GM20431 (cell line): ENCODE measurements around the gene NUTF2.

Experiments used
- in situ Hi-C: fragments of 300-500 bp; cut with MseI, MboI; formaldehyde crosslinking; loops from one replicate; pipeline ENCODE4 v1.15.0; 2020; ENCODE audit warnings: low sequenced_read_pairs; ENCODE audit not compliant: unreplicated experiment

NUTF2 gene

DNA sequence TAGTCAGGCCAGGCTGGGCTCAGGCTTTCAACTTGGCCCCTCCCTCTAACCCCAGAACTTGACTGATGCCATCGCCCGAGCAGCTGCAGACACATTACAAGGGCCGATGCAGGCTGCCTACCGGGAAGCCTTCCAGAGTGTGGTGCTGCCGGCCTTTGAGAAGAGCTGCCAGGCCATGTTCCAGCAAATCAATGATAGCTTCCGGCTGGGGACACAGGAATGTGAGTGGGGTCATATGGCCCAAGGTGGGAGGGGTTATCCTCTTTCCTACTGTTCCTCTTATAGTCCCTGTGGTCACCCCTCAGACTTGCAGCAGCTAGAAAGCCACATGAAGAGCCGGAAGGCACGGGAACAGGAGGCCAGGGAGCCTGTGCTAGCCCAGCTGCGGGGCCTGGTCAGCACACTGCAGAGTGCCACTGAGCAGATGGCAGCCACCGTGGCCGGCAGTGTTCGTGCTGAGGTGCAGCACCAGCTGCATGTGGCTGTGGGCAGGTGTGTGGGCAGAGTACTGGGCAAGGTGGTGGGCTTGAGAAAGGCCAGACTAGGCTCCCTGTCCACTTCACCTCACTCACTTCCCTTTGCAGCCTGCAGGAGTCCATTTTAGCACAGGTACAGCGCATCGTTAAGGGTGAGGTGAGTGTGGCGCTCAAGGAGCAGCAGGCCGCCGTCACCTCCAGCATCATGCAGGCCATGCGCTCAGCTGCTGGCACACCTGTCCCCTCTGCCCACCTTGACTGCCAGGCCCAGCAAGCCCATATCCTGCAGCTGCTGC lies 35.8 kb downstream of the NUTF2 start:
- in situ Hi-C loops, result no loop called here

DNA sequence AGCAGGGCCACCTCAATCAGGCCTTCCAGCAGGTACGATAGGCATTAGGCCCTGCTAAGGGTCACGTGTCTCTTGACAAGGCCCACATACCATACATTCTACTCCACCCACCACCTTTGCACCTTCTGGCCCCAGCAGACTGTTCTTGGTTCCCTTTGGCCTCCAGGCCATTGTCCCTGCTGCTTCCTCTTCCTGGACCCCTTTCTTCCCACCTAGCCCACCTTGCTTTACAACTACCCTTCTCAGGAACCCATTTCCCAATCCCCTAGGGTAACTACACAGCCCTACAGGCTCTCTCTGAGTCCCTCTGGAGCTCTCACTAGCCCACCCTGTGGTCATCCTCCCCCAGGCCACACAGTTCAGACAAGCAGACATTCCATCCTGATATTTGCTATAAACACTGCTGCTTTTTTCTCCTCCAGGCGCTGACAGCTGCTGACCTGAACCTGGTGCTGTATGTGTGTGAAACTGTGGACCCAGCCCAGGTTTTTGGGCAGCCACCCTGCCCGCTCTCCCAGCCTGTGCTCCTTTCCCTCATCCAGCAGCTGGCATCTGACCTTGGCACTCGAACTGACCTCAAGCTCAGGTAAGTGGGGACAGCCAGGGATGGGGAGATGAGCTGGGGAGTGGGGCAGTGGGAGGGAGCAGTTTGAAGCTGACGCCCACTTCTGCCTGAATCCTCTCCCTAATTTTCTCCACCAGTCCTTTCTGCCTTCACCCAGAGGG lies 36.6 kb downstream of the NUTF2 start:
- in situ Hi-C loops, result no loop called here

DNA sequence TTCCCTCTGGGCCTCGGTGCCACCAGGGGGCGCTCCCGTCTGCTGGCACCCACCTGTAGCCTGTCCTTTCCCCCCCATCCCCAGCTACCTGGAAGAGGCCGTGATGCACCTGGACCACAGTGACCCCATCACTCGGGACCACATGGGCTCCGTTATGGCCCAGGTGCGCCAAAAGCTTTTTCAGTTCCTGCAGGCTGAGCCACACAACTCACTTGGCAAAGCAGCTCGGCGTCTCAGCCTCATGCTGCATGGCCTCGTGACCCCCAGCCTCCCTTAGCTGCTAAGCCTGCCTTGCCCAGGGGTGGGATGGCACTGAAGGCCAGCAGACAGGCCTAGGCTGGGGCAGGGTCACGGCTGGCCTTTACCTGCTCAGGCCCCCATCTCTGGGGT lies 37.1 kb downstream of the NUTF2 start:
- in situ Hi-C loops, result no loop called here

DNA sequence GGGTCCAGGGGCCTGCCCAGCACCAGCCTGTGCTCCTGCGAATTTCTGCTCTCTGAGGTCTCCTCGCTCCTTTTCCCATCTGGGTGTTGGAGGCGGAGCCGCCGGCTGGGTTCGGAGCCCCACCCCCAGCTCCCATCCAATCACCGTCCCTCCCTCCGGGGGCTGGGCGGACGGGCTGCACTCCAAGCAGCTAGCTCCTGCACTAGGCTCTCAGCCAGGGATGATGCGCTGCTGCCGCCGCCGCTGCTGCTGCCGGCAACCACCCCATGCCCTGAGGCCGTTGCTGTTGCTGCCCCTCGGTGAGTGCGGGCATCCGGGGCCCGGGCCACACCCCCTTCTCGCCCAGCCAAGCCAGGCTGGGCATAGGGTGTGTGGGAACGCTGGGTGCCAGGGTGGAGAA lies 38.0 kb downstream of the NUTF2 start, which contains the start of gene NRN1L:
Gene NRN1L, plus strand, starts transcription at position 202 of the 400 bp plus-strand sequence. Its CDS starts 19 bp downstream, at position 221.
- in situ Hi-C loops, result no loop called here

DNA sequence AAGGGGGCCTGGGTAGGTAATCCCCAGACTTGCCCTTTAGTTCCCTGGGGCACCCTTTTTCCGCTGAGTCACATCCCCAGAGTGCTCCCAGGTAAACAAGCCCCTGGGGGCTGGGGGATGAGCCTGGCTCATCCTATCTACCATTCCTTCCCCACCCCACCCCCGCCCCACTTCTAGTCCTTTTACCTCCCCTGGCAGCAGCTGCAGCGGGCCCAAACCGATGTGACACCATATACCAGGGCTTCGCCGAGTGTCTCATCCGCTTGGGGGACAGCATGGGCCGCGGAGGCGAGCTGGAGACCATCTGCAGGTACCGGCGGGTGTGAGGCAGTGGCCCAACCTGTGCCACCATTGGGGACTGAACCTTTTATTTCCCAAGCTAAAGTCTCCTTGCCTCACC lies 38.8 kb downstream of the NUTF2 start:
- in situ Hi-C loops, result no loop called here

DNA sequence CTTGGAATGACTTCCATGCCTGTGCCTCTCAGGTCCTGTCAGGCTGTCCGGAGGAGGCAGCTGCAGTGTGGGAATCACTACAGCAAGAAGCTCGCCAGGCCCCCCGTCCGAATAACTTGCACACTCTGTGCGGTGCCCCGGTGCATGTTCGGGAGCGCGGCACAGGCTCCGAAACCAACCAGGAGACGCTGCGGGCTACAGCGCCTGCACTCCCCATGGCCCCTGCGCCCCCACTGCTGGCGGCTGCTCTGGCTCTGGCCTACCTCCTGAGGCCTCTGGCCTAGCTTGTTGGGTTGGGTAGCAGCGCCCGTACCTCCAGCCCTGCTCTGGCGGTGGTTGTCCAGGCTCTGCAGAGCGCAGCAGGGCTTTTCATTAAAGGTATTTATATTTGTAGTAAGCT lies 39.2 kb downstream of the NUTF2 start:
- in situ Hi-C loops, result no loop called here

DNA sequence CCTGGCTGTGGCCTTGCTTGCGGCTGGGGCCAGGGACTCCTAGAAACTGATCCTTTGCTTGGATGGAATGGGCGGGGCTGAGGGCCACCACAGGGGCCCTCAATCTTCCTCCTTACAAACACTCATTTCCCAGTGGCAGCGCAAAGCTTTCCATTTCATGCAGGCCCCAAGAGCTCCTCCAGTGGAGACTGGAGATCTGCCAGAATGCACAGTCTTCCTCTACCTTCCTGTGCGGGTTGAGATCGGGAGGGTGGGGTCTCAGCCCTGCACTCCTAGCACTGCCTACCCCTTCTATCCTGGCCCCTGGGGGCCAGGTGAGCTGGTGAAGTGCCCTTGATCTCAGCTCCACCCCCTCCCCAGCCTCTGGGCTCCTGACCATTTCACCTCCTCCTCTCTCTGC lies 39.7 kb downstream of the NUTF2 start:
- in situ Hi-C loops, result no loop called here

DNA sequence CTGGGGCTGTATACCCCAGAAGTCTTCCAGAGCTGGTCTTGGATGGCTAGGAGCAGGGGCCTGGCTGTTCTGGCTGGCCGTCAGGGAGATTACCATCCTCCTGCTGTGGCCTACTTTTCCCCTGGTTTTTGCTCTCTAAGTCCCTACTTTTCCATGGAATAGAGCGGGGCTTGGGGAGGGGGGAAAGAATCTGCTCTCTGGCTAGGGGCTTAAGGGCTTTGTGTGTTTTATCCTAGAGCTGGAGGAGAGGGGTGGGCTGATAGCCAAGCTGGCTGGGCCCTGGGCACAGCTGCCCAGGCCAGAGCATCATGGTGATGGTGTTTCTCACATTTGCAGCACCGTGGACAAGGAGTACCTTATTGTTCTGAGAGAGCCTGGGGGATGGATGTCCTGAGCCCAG lies 41.6 kb downstream of the NUTF2 start:
- in situ Hi-C loops, result no loop called here

DNA sequence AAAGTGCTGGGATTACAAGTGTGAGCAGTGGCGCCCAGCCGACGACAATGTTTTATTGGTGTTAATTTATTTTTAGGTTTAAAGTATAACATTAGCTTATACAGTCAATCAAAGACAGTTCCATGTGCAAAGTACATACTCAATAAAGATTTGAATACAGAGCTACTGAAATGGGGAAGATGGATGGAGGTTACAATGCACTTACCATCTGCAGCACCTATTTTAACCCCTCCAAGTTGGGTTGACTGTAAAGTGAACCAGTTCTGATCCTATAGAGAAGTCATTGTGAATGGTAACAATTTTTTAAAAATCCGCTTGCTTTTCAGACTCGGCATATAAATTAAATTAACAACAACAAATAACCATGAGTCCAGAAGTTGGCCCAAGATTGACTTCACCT lies 45.6 kb downstream of the NUTF2 start:
- in situ Hi-C loops, result no loop called here

DNA sequence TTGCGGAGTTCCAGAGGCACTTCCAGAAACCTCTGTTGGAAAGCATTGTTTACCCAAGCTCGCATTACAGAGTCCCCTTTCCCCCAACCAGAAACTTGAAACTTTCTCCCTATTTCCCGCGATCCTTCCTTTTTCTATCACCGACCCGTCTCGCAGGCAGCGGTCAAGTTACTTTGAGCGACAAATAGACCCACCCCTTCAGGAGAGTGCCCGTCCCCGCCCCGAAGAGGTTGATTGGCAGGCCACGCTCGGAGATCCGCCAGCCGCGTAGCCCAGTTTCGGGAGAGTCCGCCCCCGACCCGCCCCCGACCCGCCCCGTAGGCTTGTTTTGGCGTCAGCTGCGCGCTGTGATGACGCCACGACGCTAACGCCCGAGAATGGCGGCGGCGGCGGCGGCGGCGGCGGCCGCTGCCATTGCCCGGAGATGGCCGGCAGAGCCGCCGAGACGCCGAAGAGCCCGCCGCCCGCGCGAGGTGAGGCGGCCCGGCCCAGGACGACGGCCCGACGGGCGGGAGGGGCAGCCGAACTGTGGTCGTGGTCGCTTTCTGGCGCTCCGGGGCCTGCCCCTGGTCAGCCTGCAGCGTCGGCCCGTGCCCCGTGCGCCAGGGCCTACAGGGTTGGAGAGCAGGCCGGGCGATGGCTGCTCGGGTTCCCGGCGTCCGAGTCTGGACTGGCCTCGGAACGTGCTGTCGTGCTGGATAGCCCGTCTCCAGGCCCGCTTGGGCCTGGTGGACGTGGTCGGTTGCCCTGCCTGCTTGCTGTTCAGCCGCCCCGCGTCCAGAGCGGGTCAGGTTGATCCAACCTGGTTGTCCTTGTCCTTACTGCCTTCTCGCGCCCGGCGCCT lies 46.4 kb downstream of the NUTF2 start, which contains the start of gene PSKH1:
Gene PSKH1, plus strand, starts transcription at position 356 of the 844 bp plus-strand sequence. CDS start 15,496 bp downstream, outside the sequence.
- in situ Hi-C loops, result no loop called here

DNA sequence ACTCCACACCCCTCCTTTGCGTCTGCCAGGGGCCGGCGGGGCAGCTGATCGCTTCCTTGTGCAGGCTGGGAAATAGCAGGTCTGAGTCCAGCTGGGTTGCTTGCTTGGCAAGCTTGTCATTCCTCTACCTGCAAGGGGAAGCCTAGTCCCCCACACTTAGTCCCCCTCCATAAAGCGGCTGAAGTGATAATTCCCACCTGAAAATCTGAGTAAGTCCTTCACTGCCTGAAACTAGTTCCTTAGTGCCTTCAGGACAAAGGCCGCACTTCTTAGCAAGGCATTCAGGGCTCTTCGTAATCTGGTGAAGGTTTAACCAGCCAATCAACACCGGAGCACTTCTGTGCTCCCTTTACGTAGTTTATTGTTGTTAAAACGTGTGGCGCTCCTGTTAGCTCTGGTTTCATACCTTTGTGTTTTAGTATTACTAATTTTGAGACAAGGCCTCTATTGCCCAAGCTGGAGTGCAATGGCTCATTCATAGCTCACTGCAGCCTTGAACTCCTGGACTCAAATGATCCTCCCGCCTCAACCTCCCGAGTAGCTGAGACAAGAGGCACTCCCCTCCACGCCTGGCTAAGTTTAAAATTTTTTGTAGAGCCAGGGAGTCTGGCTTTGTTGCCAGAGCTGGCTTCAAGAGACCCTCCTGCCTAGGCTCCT lies 47.1 kb downstream of the NUTF2 start:
- in situ Hi-C loops, result no loop called here

DNA sequence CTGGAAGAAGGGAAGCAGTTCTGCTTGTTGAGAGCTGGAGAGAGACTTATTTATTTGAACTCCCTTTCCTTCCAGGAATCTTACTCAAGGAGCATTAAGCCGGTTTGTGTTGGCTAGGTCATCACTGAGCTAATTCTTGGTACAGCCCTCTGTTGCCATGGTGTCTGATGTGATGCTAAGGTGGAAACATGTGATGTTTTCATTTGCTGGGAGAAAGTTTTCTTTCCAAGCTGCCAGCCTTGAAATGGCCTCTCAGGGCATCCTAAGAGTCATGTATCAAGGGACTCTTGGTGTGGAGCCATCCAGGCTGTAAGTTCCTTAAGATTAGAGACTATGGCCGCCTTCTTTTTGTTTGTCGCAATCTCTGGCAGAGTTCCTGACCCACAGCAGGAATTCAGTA lies 50.5 kb downstream of the NUTF2 start:
- in situ Hi-C loops, result no loop called here

DNA sequence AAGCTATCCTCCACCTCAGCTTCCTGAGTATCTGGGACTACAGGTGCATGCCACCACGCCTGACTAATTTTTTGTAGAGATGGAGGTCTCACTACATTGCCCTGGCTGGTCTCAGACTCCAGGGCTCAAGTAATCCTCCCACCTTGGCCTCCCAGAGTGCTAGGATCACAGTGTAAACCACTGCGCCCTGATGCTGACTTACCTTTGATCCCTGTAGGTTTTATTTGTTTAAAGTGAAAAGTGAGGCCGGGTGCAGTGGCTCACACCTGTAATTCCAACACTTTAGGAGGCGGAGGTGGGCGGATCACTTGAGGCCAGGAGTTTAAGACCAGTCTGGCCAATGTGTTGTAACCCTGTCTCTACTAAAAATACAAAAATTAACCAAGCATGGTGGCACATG lies 55.0 kb downstream of the NUTF2 start:
- in situ Hi-C loops, result no loop called here

DNA sequence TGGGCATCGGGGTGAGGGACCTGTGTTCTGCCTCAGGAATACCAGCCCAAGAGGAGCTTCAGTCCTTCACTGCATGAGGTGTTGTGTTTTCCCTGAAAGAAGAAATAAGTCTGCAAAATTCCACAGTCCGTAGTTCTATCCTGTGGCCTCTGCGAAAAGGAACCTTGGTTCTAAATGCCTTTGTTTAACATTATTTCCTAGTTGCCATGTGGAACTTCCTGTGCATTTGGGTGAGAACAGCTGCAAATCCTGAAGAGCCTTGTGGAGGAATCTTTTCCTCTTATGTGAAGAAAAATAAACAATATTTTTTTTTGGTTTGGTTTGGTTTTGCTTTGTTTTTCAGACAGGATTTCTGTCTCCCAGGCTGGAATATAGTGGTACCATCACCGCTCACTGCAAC lies 56.1 kb downstream of the NUTF2 start:
- in situ Hi-C loops, result no loop called here

DNA sequence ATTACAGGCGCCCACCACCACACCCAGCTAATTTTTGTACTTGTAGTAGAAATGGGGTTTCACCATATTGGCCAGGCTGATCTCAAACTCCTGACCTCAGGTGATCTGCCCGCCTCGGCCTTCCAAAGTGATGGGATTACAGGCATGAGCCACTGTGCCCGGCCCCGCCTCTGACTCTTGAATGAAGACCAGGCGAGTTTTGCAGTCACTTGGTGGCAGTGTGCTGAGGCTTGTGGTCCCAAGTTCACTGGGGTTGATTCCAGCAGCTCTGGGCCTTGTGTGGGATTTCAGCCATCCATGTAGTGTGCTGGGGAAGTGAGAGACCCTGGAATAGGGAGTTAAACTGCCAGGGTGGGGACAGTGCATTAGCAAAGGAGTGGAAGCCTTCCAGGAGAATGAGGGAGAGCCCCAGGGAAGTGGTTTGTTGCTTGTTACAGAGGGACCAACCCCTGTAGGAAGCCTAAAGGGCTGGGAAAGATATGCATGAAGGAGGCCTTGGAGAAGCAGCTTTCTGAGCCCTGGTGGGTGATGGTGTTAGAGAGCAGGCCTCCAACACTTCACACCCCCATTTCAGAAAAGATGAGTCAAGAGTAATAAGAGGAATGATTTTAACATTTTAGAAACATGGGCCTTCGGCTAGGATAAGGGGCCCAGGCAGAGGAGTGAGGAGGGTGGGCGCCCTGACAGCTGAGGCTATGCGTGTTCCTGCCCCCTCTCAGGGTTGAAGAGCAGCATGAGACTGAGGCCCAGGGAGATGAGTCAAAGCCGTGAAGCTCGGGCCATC lies 60.9 kb downstream of the NUTF2 start:
- in situ Hi-C loops, result no loop called here

DNA sequence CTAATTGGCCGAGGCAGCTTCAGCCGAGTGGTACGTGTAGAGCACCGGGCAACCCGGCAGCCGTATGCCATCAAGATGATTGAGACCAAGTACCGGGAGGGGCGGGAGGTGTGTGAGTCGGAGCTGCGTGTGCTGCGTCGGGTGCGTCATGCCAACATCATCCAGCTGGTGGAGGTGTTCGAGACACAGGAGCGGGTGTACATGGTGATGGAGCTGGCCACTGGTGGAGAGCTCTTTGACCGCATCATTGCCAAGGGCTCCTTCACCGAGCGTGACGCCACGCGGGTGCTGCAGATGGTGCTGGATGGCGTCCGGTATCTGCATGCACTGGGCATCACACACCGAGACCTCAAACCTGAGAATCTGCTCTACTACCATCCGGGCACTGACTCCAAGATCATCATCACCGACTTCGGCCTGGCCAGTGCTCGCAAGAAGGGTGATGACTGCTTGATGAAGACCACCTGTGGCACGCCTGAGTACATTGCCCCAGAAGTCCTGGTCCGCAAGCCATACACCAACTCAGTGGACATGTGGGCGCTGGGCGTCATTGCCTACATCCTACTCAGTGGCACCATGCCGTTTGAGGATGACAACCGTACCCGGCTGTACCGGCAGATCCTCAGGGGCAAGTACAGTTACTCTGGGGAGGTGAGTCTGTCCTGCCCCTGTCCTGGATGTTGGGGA lies 62.5 kb downstream of the NUTF2 start:
- in situ Hi-C loops, result no loop called here

DNA sequence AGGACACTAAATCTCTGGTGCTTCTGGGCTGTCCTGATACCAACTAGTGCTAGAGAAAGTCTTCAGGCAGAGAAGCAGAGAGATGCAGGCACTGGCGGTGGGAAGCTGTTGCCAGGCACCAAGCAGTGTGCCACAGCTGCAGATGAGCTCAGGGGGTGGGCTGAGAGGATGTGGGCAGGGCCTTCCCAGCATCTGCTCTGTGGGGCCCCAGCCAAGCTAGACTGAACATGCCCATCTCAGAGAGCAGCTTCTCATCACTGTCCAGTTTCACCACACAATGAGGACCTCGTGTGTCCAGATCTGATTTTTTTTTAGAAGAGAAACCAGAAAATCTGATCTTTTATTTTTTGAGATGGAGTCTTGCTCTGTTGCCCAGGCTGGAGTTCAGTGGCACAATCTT lies 63.4 kb downstream of the NUTF2 start:
- in situ Hi-C loops, result no loop called here

DNA sequence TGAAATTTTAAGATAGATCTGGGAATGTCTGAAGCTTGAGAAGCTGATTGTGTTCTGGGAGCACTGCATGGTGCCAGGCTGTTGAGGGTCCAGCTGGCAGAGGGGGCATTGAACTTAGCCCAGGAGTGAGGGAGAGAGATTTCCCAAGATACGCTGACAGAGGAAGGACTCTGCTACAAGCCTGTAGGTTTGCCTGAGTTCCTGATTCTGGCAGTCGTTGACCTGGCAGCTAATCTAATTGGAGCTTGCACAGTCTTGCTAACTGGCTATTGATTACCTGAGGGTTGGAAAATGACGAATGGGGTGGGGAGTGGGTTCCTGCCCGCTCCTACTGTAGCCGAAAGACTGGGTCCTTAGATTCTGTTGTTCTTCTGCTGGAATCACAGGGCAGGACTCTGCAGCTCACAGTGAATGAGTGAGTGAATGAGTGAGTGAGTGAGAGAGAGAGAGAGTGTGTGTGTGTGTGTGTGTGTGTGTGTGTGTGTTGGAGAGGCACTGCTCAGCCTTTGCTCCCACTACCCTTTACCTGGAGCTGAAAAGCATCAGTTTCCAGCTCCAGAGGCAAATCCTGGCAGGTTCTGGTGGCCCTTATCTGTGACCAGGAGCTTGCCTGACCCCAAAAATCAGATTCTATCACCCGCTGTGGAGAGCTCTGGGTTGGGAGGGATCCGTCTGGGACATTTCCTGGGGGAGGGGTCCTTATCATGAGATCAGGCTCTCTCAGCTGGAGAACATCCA lies 68.2 kb downstream of the NUTF2 start:
- in situ Hi-C loops, result no loop called here
